GM08714 (cell line): ENCODE results near the gene PCDHA8.
"Not testable (repeated sequence)": the region's sequence is repeated elsewhere in the genome, so short reads cannot be mapped to it uniquely, and the experiment has no call there.

Source experiments
- H3K4me3 ChIP-seq: fragments of 200-500 bp; sonication (Bioruptor generic); 2 replicates; pipeline ENCODE4 v1.5.1; 2014; ENCODE audit warnings: mild to moderate bottlenecking, low read length, inconsistent platforms
- ZNF274 ChIP-seq: IDR thresholded peaks from 2 replicates; pipeline ENCODE4 v1.6.1; 2012; ENCODE audit warnings: mild to moderate bottlenecking, low read depth, low read length

The PCDHA8 gene

DNA sequence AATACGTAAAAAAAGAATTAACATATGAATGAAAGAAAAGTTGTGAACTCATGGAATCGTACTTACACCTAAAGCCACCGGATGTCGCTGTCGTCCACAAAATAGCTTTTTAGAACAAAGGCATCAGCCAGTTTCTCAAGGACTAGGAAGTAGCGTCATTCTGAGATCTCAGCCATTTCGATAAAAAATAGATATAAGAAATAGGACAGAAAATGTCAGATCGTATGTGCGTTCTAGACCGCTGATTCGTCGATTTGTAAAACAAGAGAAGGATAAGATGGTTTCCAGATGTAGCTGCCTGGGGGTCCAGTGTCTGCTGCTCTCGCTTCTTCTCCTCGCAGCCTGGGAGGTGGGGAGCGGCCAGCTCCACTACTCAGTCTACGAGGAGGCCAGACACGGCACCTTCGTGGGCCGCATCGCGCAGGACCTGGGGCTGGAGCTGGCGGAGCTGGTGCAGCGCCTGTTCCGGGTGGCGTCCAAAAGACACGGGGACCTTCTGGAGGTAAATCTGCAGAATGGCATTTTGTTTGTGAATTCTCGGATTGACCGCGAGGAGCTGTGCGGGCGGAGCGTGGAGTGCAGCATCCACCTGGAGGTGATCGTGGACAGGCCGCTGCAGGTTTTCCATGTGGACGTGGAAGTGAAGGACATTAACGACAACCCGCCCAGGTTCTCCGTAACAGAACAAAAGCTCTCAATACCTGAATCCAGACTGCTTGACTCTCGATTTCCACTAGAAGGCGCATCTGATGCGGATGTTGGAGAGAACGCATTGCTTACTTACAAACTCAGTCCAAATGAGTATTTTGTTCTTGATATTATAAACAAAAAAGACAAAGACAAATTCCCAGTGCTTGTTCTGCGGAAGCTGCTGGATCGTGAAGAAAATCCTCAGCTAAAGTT is 15.0 kb downstream of the PCDHA8 start, which contains the start of gene PCDHA10:
Gene PCDHA10, plus strand, starts transcription at position 126 of the 903 bp plus-strand sequence. Its CDS starts 152 bp downstream, at position 278.
- TF ChIP-seq ZNF274, result no peak
- no peak within 1 kb of the TSS for H3K4me3 ChIP-seq

DNA sequence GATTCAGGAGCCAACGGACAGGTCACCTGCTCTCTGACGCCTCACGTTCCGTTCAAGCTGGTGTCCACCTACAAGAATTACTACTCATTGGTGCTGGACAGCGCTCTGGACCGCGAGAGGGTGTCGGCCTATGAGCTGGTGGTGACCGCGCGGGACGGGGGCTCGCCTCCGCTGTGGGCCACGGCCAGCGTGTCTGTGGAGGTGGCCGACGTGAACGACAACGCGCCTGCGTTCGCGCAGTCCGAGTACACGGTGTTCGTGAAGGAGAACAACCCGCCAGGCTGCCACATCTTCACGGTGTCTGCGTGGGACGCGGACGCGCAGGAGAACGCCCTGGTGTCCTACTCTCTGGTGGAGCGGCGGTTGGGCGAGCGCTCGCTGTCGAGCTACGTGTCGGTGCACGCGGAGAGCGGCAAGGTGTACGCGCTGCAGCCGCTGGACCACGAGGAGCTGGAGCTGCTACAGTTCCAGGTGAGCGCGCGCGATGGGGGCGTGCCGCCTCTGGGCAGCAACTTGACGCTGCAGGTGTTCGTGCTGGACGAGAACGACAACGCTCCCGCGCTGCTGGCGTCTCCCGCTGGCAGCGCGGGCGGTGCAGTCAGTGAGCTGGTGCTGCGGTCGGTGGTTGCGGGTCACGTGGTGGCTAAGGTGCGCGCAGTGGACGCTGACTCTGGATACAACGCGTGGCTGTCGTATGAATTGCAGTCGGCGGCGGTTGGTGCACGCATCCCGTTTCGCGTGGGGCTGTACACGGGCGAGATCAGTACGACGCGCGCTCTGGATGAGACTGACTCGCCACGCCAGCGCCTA is 16.4 kb downstream of the PCDHA8 start:
- H3K4me3 ChIP-seq, result no peak overlapping the region
- no peak for TF ChIP-seq ZNF274

DNA sequence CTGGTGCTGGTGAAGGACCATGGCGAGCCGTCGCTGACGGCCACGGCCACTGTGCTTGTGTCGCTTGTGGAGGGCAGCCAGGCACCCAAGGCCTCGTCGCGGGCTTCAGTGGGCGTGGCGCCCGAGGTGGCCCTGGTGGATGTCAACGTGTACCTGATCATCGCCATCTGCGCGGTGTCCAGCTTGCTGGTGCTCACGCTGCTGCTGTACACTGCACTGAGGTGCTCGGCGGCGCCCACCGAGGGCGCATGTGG is 16.9 kb downstream of the PCDHA8 start:
- no peak for TF ChIP-seq ZNF274
- H3K4me3 ChIP-seq, result no peak overlapping the region

DNA sequence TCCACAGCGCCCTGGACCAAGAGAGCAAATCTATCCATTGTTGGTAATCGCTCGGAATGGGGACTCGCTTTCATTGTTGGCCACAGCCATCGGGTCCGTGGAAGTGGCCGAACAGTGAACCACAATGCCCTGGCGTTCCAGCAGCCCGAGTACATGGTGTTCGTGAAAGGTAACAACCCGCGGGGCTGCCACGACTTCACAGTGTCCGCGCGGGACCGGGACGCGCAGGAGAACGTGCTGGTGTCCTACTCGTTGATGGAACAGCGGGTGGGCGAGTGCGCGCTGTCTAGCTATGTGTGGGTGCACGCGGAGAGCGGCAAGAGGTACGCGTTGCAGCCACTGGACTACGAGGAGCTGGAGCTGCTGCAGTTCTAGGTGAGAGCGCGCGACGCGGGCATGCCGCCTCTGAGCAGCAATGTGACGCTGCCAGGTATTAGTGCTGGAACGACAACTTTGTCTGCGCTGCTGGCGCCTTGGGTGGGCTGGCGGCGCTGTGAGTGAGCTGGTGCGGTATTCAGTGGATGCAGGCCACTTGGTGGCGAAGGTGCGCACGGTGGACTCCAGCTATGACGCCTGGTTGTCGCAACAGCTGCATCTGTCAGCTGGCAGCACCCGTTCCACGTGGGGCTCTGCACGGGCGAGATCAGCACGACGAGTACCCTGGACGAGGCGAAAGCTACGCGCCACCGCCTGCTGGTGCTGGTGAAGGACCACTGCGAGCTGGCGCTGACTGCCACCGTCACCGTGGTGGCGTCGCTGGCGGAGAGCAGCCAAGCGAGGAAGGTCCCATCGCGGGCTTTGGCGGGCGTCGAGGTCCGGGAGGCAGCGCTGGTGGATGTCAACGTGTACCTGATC is 21.7 kb downstream of the PCDHA8 start:
- TF ChIP-seq ZNF274, result no peak
- no peak overlapping the region for H3K4me3 ChIP-seq

DNA sequence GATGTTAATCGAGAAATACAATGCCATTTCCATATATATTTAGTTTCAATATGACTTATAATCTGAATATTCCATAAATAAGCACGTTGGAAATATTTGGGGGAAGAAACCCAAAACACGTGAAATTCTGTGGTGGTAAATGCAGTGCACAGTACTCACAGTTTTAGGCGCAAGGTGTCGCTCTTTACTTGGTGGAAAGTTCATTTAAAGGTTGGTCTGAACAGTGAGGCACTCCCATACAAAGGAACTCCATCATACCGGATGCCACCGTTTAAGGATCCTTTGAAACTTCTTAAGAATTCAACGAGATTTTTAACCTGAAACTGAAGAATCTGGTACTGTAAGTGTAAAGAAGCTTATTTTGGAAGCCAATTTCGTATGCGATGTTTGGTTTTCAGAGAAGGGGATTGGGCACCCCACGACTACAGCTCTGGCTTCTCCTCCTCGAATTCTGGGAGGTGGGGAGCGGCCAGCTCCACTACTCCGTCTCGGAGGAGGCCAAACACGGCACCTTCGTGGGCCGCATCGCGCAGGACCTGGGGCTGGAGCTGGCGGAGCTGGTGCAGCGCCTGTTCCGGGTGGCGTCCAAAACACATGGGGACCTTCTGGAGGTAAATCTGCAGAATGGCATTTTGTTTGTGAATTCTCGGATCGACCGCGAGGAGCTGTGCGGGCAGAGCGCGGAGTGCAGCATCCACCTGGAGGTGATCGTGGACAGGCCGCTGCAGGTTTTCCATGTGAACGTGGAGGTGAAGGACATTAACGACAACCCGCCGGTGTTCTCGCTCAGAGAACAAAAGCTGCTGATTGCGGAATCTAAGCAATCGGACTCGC is 28.0 kb downstream of the PCDHA8 start, which contains the start of gene PCDHA11:
Gene PCDHA11, plus strand, starts transcription at position 237 of the 834 bp plus-strand sequence. Its CDS starts 147 bp downstream, at position 384.
- no peak within 1 kb of the TSS for H3K4me3 ChIP-seq
- TF ChIP-seq ZNF274, result no peak

DNA sequence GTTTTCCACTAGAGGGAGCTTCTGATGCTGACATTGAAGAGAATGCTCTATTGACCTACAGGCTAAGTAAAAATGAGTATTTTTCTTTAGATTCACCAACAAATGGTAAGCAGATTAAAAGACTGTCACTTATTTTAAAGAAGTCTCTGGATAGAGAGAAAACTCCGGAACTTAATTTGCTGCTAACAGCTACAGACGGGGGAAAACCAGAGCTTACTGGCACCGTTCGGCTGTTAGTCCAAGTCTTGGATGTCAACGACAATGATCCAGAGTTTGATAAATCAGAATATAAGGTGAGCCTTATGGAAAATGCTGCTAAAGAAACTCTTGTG is 28.5 kb downstream of the PCDHA8 start:
- H3K4me3 ChIP-seq, result no peak overlapping the region
- TF ChIP-seq ZNF274, result no peak

DNA sequence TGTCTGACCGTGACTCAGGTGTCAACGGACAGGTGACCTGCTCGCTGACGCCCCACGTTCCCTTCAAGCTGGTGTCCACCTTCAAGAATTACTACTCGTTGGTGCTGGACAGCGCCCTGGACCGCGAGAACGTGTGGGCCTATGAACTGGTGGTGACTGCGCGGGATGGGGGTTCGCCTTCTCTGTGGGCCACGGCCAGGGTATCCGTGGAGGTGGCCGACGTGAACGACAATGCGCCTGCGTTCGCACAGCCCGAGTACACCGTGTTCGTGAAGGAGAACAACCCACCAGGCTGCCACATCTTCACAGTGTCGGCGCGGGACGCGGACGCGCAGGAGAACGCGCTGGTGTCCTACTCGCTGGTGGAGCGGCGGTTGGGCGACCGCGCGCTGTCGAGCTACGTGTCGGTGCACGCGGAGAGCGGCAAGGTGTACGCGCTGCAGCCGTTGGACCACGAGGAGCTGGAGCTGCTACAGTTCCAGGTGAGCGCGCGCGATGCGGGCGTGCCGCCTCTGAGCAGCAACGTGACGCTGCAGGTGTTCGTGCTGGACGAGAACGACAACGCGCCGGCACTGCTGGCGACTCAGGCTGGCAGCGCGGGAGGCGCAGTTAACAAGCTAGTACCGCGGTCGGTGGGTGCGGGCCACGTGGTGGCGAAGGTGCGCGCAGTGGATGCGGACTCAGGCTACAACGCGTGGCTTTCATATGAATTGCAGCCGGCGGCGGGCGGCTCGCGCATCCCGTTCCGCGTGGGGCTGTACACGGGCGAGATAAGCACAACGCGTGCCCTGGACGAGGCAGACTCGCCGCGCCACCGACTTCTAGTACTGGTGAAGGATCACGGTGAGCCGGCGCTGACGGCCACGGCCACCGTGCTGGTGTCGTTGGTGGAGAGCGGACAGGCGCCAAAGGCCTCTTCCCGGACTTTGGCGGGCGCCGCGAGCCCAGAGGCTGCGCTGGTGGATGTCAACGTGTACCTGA is 29.5 kb downstream of the PCDHA8 start:
- TF ChIP-seq ZNF274, result no peak
- no peak overlapping the region for H3K4me3 ChIP-seq

DNA sequence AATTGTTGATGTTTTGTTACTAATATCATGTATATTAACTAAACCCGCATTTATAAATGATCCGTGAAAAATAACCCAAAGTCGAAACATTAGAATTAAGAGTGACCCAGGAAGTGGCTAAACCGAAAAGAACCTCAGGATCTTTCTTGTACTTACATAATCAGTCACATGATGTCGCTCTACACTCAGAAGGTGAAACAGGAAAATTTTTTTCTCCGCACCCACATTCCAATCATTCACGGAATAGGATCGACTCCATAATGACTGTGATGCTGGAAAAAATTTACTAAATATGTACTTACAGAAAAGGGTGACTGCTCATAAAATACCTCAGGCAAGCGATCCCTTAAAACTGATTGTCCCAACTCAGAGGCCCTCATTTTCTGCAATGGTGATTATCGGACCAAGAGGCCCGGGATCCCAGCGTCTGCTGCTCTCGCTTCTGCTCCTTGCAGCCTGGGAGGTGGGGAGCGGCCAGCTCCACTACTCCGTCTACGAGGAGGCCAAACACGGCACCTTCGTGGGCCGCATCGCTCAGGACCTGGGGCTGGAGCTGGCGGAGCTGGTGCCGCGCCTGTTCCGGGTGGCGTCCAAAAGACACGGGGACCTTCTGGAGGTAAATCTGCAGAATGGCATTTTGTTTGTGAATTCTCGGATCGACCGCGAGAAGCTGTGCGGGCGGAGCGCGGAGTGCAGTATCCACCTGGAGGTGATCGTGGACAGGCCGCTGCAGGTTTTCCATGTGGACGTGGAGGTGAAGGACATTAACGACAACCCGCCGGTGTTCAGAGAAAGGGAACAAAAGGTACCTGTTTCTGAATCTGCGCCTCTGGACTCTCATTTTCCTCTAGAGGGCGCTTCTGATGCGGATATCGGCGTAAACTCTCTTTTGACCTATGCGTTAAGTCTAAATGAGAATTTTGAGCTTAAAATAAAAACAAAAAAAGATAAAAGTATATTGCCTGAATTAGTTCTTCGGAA is 34.4 kb downstream of the PCDHA8 start, which contains the start of gene PCDHA12:
Gene PCDHA12, plus strand, starts transcription at position 224 of the 981 bp plus-strand sequence. Its CDS starts 165 bp downstream, at position 389.
- no peak for TF ChIP-seq ZNF274
- H3K4me3 ChIP-seq, result no peak within 1 kb of the TSS

DNA sequence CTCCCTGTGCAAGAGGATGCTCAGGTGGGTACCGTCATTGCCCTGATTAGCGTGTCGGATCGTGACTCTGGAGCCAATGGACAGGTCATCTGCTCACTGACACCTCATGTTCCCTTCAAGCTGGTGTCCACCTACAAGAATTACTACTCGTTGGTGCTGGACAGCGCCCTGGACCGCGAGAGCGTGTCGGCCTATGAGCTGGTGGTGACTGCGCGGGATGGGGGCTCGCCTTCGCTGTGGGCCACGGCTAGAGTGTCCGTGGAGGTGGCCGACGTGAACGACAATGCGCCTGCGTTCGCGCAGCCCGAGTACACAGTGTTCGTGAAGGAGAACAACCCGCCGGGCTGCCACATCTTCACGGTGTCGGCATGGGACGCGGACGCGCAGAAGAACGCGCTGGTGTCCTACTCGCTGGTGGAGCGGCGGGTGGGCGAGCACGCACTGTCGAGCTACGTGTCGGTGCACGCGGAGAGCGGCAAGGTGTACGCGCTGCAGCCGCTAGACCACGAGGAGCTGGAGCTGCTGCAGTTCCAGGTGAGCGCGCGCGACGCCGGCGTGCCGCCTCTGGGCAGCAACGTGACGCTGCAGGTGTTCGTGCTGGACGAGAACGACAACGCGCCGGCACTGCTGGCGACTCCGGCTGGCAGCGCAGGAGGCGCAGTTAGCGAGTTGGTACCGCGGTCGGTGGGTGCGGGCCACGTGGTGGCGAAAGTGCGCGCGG is 35.7 kb downstream of the PCDHA8 start:
- not testable (repeated sequence) for H3K4me3 ChIP-seq

DNA sequence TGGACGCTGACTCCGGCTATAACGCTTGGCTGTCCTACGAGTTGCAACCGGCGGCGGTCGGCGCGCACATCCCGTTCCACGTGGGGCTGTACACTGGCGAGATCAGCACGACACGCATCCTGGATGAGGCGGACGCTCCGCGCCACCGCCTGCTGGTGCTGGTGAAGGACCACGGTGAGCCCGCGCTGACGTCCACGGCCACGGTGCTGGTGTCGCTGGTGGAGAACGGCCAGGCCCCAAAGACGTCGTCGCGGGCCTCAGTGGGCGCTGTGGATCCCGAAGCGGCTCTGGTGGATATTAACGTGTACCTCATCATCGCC is 36.2 kb downstream of the PCDHA8 start:
- no peak for TF ChIP-seq ZNF274
- no peak overlapping the region for H3K4me3 ChIP-seq
